NCI-H774 (cell line): ENCODE results near the gene APOBEC3C.
"Not testable (repeated sequence)": the region's sequence is repeated elsewhere in the genome, so short reads cannot be mapped to it uniquely, and the experiment has no call there.

ENCODE experiments used
- DNase-seq: peaks from one replicate; lab custom pipeline; 2025; lab: John Stamatoyannopoulos, UW

Gene APOBEC3C

GRCh38 chr22:39061290-39061689, 47.2 kb downstream of the APOBEC3C start:
- not testable (repeated sequence) for DNase-seq

- DNase-seq: not testable (repeated sequence)
These were observed 47.9 kb downstream of the APOBEC3C start for GRCh38 chr22:39061951-39062350.

GRCh38 chr22:39063904-39064303, 49.8 kb downstream of the APOBEC3C start:
- DNase-seq: not testable (repeated sequence)

GRCh38 chr22:39066442-39067276, 52.6 kb downstream of the APOBEC3C start:
- not testable (repeated sequence) for DNase-seq

- no peak for DNase-seq
These were observed 54.2 kb downstream of the APOBEC3C start for GRCh38 chr22:39068033-39068785.
